PC-9 (cell line): Measurements from ENCODE around the gene MLXIP. TPM values are rescaled to one million over a fixed set of nuclear protein-coding genes. Genes with fewer than 3 reads are reported as not detected.

Source experiments
- BruUV-seq: library from RNA; stranded (reverse); fragments of 400-500 nt; replicated peaks from 2 replicates; lab custom pipeline; 2021; lab: Mats Ljungman, UMichigan
- CTCF ChIA-PET: fragments of 300-600 bp; sonication (Branson Sonifier 250); formaldehyde crosslinking; loops from one replicate; lab custom pipeline; 2022; ENCODE audit warnings: antibody characterized with exemption; lab: Charles Lee
- POLR2A ChIA-PET: fragments of 300-600 bp; sonication (Branson Sonifier 250); formaldehyde crosslinking; loops from one replicate; lab custom pipeline; 2022; ENCODE audit warnings: antibody characterized with exemption; ENCODE audit not compliant: unreplicated experiment; lab: Charles Lee
- DNase-seq, 2 experiments: peaks; one replicate each; pipeline versions ENCODE4 v3.0.0 to v3.0.0-alpha.2; 2015 to 2022; ENCODE audit warnings: mixed read lengths in 1 of 2
- H2AFZ ChIP-seq: fragments of 200-600 bp; sonication (generic); 2 replicates; pipeline ENCODE4 v1.8.1; 2017; ENCODE audit warnings: antibody characterized with exemption
- H3F3A ChIP-seq: fragments of 200-600 bp; sonication (generic); 2 replicates; pipeline ENCODE4 v1.8.1; 2017; ENCODE audit warnings: antibody characterized with exemption, mild to moderate bottlenecking, low read depth; ENCODE audit not compliant: insufficient read depth
- H3K27ac ChIP-seq: fragments of 200-600 bp; sonication (generic); 2 replicates; pipeline ENCODE4 v1.6.1; 2016; ENCODE audit warnings: mixed run types
- H3K27me3 ChIP-seq: fragments of 200-600 bp; sonication (generic); 2 replicates; pipeline ENCODE4 v1.6.1; 2016; ENCODE audit warnings: low read depth, mixed run types; ENCODE audit not compliant: insufficient read depth
- H3K36me3 ChIP-seq: fragments of 200-600 bp; sonication (generic); 2 replicates; pipeline ENCODE4 v1.6.1; 2016; ENCODE audit warnings: low read depth, mixed run types
- H3K4me1 ChIP-seq: fragments of 200-600 bp; sonication (generic); replicated peaks from 2 replicates; pipeline ENCODE4 v1.6.1; 2016; ENCODE audit warnings: mixed run types; ENCODE audit not compliant: insufficient read depth
- H3K4me2 ChIP-seq: fragments of 200-600 bp; sonication (generic); 2 replicates; pipeline ENCODE4 v1.6.1; 2017; ENCODE audit warnings: mixed run types
- H3K4me3 ChIP-seq: fragments of 200-600 bp; sonication (generic); 2 replicates; pipeline ENCODE4 v1.6.1; 2016; ENCODE audit warnings: mixed run types
- H3K79me2 ChIP-seq: fragments of 200-600 bp; sonication (generic); 2 replicates; pipeline ENCODE4 v1.6.1; 2017; ENCODE audit warnings: low read depth, mixed run types
- H3K9me2 ChIP-seq: fragments of 200-600 bp; sonication (generic); 2 replicates; pipeline ENCODE4 v1.8.1; 2017; ENCODE audit warnings: mild to moderate bottlenecking; ENCODE audit not compliant: insufficient read depth
- H3K9me3 ChIP-seq: fragments of 200-600 bp; sonication (generic); 2 replicates; pipeline ENCODE4 v1.8.1; 2016; ENCODE audit warnings: low read depth; ENCODE audit not compliant: insufficient read depth
- H4K20me1 ChIP-seq: fragments of 200-600 bp; sonication (generic); 2 replicates; pipeline ENCODE4 v1.8.1; 2017; ENCODE audit not compliant: insufficient read depth
- EZH2 ChIP-seq: fragments of 200-600 bp; sonication (generic); IDR thresholded peaks from 2 replicates; pipeline ENCODE4 v1.8.0; 2017; ENCODE audit warnings: antibody characterized with exemption, low read depth
- intact Hi-C: fragments of 100-400 bp; cut with micrococcal nuclease; formaldehyde crosslinking; loops from one replicate; pipeline ENCODE4 v1.10.0; 2022; ENCODE audit not compliant: unreplicated experiment
- total RNA-seq: library from RNA; stranded (reverse); gene quantifications from 2 replicates; pipeline ENCODE4 v1.2.3, GENCODE V29; 2021
- TF ChIP-seq, protein P1 (sequence below): fragments of 200-600 bp; sonication (generic); conservative IDR thresholded peaks from 2 replicates; pipeline ENCODE4 v1.6.1; 2017; ENCODE audit warnings: mixed run types, antibody characterized with exemption, mild to moderate bottlenecking, moderate library complexity

The MLXIP gene
- total RNA-seq, 1 experiment from 2014 or later = 83.3 TPM

DNA sequence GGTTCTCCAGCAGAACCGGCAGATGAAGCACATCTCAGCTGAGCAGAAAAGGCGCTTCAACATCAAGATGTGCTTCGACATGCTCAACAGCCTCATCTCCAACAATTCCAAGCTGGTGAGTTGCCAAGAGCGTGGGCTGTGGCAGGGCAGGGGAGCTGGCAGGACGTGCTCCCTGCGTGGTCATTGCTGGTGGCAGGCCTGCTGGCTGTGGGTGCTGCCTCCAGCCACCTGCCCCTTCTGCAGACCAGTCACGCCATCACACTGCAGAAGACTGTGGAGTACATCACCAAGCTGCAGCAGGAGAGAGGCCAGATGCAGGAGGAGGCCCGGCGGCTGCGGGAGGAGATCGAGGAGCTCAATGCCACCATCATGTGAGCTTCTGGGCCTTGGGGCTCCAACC lies 59.6 kb downstream of the MLXIP start:
- Histone ChIP-seq H3K36me3 (no peaks in the 10 kb centered on the region), H3K9me2 (no peaks in the 10 kb centered on the region), H3K4me2 (no peak overlapping the region), H4K20me1 (no peaks in the 10 kb centered on the region; the same call in 1 of the 2 replicates), H3K9me3 (no peaks in the 10 kb centered on the region), H3F3A (no peaks in the 10 kb centered on the region; the same call in 1 of the 2 replicates), H3K4me3 (no peak overlapping the region), H3K4me1 (no peaks in the 10 kb centered on the region), H3K27me3 (no peaks in the 10 kb centered on the region), H3K79me2 (no peaks in the 10 kb centered on the region), H3K27ac (no peak overlapping the region), H2AFZ (no peak overlapping the region)
- CTCF ChIA-PET = no interaction called here
- no peak for DNase-seq
- TF ChIP-seq, protein P1, sequence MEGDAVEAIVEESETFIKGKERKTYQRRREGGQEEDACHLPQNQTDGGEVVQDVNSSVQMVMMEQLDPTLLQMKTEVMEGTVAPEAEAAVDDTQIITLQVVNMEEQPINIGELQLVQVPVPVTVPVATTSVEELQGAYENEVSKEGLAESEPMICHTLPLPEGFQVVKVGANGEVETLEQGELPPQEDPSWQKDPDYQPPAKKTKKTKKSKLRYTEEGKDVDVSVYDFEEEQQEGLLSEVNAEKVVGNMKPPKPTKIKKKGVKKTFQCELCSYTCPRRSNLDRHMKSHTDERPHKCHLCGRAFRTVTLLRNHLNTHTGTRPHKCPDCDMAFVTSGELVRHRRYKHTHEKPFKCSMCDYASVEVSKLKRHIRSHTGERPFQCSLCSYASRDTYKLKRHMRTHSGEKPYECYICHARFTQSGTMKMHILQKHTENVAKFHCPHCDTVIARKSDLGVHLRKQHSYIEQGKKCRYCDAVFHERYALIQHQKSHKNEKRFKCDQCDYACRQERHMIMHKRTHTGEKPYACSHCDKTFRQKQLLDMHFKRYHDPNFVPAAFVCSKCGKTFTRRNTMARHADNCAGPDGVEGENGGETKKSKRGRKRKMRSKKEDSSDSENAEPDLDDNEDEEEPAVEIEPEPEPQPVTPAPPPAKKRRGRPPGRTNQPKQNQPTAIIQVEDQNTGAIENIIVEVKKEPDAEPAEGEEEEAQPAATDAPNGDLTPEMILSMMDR = no peak
- no peak for TF ChIP-seq EZH2
- intact Hi-C loops = no loop called here
- POLR2A ChIA-PET = no interaction called here
- BruUV-seq = no TSS peak

DNA sequence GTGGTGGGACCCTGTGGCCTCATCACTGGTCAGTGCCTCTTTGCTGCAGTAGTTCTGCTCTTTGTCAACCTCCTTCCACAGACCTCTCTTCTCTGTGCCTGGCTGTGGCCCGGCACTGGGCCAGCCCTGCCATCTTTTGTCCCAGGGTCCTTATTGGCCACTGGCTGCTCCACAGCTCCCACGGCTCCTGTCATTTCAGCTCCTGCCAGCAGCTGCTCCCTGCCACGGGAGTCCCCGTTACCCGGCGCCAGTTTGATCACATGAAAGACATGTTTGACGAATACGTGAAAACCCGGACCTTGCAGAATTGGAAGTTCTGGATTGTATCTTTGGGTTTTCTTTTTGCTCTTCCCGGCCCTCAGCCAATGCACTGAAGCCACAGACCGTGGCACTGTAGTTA lies 60.1 kb downstream of the MLXIP start:
- no TSS peak for BruUV-seq
- Histone ChIP-seq H3F3A (no peaks in the 10 kb centered on the region; the same call in 1 of the 2 replicates), H3K79me2 (no peaks in the 10 kb centered on the region), H3K4me1 (no peaks in the 10 kb centered on the region), H3K36me3 (no peaks in the 10 kb centered on the region), H3K9me2 (no peaks in the 10 kb centered on the region), H3K27ac (no peak overlapping the region), H2AFZ (no peak overlapping the region), H4K20me1 (no peaks in the 10 kb centered on the region; the same call in 1 of the 2 replicates), H3K27me3 (no peaks in the 10 kb centered on the region), H3K9me3 (no peaks in the 10 kb centered on the region), H3K4me2 (no peak overlapping the region), H3K4me3 (no peak overlapping the region)
- no peak for DNase-seq
- ChIA-PET POLR2A (no interaction called here), CTCF (no interaction called here)
- TF ChIP-seq, protein P1 = no peak
- TF ChIP-seq EZH2 = no peak
- intact Hi-C loops = no loop called here

DNA sequence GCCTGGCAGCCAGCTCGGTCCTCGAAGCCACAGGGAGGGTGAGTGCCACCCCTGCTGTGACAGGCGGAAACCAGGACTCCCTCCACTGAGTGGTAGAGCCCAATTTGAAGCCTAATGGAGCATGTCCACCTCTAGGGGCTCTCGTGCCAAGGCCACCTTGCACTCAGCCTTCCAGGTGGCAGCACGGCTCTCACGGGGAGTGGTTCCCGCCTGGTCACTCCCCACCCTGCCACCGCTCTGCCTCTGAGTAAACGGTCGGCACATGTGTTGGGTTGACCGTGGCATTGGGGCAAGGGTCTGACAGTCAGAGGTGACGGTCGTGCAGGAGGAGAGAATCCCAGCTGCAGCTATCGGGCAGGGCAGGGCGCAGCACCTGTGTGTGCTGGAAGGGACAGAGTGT lies 60.7 kb downstream of the MLXIP start:
- ChIA-PET POLR2A (interaction anchor here (0.6 kb wide), 1 partner anchor 315 kb away, joined by 4 read pairs; no protein-coding TSS in a partner anchor), CTCF (no interaction called here)
- no TSS peak for BruUV-seq
- Histone ChIP-seq H3K79me2 (no peaks in the 10 kb centered on the region), H3K9me3 (no peaks in the 10 kb centered on the region), H2AFZ (no peak overlapping the region), H3K4me1 (no peaks in the 10 kb centered on the region), H3K9me2 (no peaks in the 10 kb centered on the region), H3K4me3 (no peak overlapping the region), H3F3A (no peaks in the 10 kb centered on the region; the same call in 1 of the 2 replicates), H3K4me2 (no peak overlapping the region), H4K20me1 (no peaks in the 10 kb centered on the region; the same call in 1 of the 2 replicates), H3K27me3 (no peaks in the 10 kb centered on the region), H3K27ac (no peak overlapping the region), H3K36me3 (no peaks in the 10 kb centered on the region)
- no peak for TF ChIP-seq EZH2
- TF ChIP-seq, protein P1 = no peak
- intact Hi-C loops = no loop called here
- DNase-seq = no peak
